HL-60 (cell line): ENCODE data around the gene SHB.
A peak's percentile ranks its signal among the peaks of the same experiment; 100 is the strongest.

ENCODE experiments used
- DNase-seq, 2 experiments: peaks; one replicate each; pipeline ENCODE4 v3.0.0-alpha.2; 2010 to 2020; ENCODE audit warnings: low read depth in 1 of 2, low spot score in 1 of 2
- H3K27ac ChIP-seq: fragments of 250-450 bp; sonication (Bioruptor Pico); replicated peaks from 2 replicates; pipeline ENCODE4 v1.5.1; 2020; ENCODE audit warnings: mild to moderate bottlenecking, moderate library complexity
- H3K27me3 ChIP-seq: fragments of 250-450 bp; sonication (Bioruptor Pico); 2 replicates; pipeline ENCODE4 v1.5.1; 2021; ENCODE audit warnings: mild to moderate bottlenecking, moderate library complexity; ENCODE audit not compliant: insufficient read depth, poor library complexity, severe bottlenecking
- H3K4me3 ChIP-seq: replicated peaks from 2 replicates; pipeline ENCODE4 v1.5.1; 2011; ENCODE audit warnings: mild to moderate bottlenecking, control low read depth, low read length; ENCODE audit not compliant: insufficient read depth
- GABPA ChIP-seq: IDR thresholded peaks from 2 replicates; pipeline ENCODE4 v1.6.1; 2012; ENCODE audit warnings: low read depth
- POLR2AphosphoS5 ChIP-seq: IDR thresholded peaks from 2 replicates; pipeline ENCODE4 v1.6.1; 2012; ENCODE audit warnings: low read depth
- REST ChIP-seq: IDR thresholded peaks from 2 replicates; pipeline ENCODE4 v1.6.1; 2012; ENCODE audit warnings: low read depth; ENCODE audit not compliant: insufficient replicate concordance
- SPI1 ChIP-seq: IDR thresholded peaks from 2 replicates; pipeline ENCODE4 v1.6.1; 2012; ENCODE audit warnings: low read depth, mild to moderate bottlenecking, borderline replicate concordance
- TF ChIP-seq, protein P1 (sequence below): IDR thresholded peaks from one replicate; pipeline ENCODE4 v1.5.1; 2011; ENCODE audit warnings: low read length, control low read depth, inconsistent platforms; ENCODE audit not compliant: insufficient read depth

Gene SHB

DNA sequence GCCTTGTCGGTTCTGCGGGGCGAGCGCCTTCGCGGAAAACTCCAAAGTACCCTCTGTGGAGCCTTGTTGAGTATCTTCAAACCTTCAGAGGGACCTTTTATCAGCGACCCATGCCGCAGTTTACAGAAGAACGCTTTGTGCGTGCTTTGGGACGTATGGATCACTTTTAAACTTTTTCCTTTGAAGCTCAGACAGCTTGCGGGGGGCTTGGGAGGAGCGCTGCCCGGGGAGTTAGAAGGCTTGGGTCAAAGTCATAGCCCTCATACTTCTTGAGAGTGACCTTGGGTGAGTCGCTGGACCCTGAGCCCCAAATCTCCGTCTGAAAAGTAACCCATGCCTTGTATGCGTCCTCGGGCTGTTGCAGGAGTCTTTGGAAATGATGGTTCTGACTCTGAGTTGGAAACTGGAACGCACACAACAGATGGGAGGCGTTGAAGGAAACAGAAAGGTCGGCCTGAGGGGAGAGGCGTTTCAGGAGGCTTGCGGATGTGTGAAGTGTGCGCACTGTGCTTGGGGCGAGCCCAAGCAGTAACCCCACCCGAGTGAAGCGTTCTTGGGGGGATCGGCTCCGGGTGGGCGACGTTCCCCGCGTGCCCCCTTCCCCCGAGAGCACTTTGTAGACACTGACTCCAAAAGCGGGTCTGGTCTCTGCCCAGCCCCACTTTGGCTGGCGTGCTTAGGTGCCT, 164.4 kb downstream of the SHB start:
- Histone ChIP-seq H3K27ac (peak overlapping the region; percentile 81), H3K4me3 (peak overlapping the region; percentile 79), H3K27me3 (no peaks in the 10 kb centered on the region)
- DNase-seq = no peak
- TF ChIP-seq SPI1 = no peak
- TF ChIP-seq, protein P1, sequence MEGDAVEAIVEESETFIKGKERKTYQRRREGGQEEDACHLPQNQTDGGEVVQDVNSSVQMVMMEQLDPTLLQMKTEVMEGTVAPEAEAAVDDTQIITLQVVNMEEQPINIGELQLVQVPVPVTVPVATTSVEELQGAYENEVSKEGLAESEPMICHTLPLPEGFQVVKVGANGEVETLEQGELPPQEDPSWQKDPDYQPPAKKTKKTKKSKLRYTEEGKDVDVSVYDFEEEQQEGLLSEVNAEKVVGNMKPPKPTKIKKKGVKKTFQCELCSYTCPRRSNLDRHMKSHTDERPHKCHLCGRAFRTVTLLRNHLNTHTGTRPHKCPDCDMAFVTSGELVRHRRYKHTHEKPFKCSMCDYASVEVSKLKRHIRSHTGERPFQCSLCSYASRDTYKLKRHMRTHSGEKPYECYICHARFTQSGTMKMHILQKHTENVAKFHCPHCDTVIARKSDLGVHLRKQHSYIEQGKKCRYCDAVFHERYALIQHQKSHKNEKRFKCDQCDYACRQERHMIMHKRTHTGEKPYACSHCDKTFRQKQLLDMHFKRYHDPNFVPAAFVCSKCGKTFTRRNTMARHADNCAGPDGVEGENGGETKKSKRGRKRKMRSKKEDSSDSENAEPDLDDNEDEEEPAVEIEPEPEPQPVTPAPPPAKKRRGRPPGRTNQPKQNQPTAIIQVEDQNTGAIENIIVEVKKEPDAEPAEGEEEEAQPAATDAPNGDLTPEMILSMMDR = no peak
- TF ChIP-seq POLR2AphosphoS5 = no peak
- no peak for TF ChIP-seq GABPA
- no peak for TF ChIP-seq REST

DNA sequence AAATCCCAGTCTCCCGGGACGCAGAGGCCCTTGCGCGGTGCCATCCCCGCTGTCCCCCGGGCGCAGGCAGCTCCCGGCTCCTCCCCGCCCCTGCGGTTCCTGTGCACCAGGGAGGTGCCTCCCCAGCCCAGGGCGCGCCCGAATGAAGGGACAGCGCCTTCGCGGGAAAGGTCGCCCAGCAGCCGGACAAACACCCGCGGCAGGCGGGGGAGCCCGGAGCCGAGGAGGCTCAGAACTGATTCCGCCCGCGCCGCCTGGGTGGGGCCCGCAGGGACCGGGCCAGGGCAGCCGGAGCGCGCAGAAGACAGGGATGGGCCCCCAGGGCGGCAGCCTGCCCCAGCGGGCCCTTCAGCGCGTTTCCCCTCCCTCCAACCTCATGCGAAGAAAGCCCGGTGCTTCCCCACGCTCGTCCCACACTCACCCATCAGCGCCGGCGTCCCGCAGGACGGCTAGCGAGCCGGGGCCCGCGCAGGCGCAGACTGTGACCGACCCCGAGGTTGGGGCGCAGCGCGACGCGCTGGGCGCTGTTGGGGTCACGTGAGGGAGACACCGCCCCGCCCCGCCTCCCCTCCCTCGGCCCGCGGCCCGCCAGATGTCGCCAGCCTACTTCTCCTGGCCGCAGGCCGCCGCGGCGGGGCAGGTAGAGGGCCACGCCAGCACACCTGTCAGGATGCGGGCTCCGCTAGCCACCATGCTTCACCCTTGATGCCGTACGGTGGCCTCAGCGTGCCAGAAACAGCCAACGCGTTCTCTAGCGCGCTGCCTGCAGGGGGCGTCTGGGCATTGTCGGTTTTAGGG, 165.2 kb downstream of the SHB start, which contains the start of gene SLC25A51:
Gene SLC25A51 (minus strand): TSS at position 481 of the 798 bp plus-strand sequence. CDS start 15,577 bp downstream, outside the sequence.
- peak within 1 kb of the TSS; percentile 79 for H3K4me3 ChIP-seq
- no peaks in the 10 kb centered on the region for H3K27me3 ChIP-seq
- H3K27ac ChIP-seq = peak within 1 kb of the TSS; percentile 81
- peak; percentile 85 to 90 for DNase-seq
- TF ChIP-seq GABPA (no peak), POLR2AphosphoS5 (peak; percentile 88)
- TF ChIP-seq, protein P1 = peak; percentile 95

DNA sequence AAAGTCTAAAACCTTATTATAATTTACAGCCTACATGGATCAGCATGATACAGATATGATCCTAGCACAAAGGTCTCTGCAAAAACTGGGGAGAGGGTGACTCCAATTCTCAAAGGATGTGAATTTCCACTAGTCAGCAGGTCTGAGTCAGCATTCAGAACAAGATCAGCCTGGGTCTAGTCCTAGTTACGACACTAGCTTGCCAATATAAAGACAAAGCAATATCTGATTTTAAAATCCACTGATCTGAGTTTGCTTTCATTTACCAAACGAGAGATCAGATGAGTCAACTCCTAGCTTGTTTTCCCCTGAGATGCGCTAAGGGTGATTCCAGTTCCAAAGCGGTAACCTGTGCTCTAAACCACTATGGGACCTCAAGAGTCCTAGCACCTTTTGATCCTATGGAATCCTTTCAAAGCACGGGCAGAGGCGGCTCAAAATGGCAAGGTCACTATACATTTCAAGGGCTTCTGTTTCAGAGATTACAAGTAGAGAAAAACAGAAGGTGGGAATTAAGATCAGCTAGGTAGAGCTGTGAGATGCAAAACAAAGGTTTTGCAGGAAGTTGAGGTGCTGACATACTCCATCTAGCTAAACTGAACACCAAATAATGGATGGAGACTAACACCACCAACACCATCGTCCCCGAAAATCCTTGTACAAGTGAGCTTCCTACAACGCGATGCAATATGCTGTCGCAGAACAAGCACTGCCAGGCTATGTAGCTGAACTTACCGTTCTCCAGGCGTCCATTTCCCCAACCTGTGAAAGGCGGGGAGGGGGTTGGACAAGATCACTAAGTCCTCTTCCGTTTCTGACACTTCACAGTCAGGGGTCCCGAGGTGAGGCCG, 166.0 kb downstream of the SHB start:
- TF ChIP-seq, protein P1 = no peak
- TF ChIP-seq GABPA (no peak), POLR2AphosphoS5 (no peak), SPI1 (no peak), REST (no peak)
- H3K27ac ChIP-seq = peak overlapping the region; percentile 81

More for the DNA sequence above, 166.0 kb downstream of the SHB start:
- Histone ChIP-seq H3K4me3 (peak overlapping the region; percentile 79), H3K27me3 (no peaks in the 10 kb centered on the region)
- no peak for DNase-seq
